ENCODE data around the gene NAV2. TPM values are rescaled to one million over a fixed set of nuclear protein-coding genes. Genes with fewer than 3 reads are reported as not detected.

NAV2 gene
- polyA plus RNA-seq, 3 donors from 2014 or later, result 0.66 TPM; not detected in 2

DNA sequence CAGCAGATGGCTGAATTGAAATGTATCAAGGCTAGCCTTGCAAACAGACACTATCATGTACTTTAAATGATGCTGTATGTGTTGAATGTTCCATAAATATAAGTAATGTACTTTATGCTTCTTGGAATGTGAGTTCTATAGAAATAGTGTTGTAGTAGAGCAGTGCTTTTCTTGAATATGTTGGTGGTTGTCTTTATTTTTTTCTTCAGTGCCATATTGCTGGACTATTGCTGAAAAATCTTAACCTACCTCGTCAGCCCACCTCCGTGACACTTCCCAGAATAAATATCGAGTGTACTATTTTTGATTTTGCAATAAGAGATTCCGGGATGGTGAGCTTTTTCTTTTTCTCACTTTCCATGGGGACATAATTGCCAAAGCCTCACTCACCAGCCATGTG lies 153.9 kb downstream of the NAV2 start:
- no peak for DNase-seq
- Mint-ChIP-seq H3K9me3 (peaks cover 0 to 4% (median 0%) of the 10 kb centered on the region in 6 donors), H3K4me1 (no peaks in the 10 kb centered on the region), H3K27ac (no peak overlapping the region), H3K4me3 (no peak overlapping the region), H3K27me3 (ENCODE audit: low read depth in 3 of 3) (peaks cover 0 to 7% (median 3%) of the 10 kb centered on the region in 3 donors), H3K36me3 (no peaks in the 10 kb centered on the region)

DNA sequence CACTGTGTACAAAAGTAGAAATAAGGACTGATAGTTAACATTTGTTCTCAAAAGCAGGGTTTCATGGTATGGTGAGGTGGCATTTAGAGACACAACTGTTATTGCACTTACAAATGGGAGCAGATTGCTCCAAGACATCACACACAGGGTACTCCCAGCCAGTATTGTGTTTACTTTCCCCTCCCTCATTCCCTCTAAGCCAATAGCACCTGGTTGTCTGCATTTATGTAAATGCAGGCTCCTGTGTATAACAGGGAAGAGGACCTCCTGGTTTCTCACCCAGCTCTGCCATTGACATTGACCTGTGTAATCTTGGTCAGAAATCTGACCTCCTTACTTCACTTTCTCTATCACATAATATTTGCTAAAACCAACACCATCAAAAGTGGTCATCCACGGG lies 154.4 kb downstream of the NAV2 start:
- Mint-ChIP-seq H3K4me3 (no peak overlapping the region), H3K9me3 (peaks cover 0 to 4% (median 0%) of the 10 kb centered on the region in 6 donors), H3K27ac (no peak overlapping the region), H3K36me3 (no peaks in the 10 kb centered on the region), H3K4me1 (no peaks in the 10 kb centered on the region), H3K27me3 (ENCODE audit: low read depth in 3 of 3) (peaks cover 0 to 7% (median 3%) of the 10 kb centered on the region in 3 donors)
- DNase-seq, result no peak

DNA sequence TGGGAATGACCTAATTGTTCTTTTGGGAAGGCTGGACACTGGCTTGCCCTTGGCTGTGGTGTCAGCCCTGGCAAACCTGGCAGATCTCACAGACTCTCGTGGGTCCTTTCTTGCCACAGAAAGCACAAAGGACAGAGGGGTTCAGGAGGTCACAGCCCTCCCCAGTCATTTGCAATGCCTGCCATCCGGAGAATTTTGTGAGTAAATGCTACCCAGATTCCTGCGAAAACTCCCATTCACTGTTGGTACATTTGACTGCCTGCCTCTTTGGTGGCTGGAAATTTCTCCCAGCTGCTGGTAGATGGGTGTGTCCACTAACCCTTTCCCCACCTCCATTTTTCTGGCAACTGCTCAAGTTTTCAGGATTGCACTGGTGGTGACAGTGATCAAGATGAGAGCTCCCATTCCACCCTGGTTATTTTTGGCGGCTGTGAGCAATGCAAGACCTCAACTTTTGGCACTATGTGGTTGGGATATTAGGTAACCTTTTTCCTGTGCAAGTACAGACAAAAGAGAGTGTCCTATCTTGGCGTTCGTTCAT lies 155.7 kb downstream of the NAV2 start:
- H3K27ac Mint-ChIP-seq, result no peak overlapping the region
- H3K4me3 Mint-ChIP-seq, result no peak overlapping the region
- H3K27me3 Mint-ChIP-seq (ENCODE audit: low read depth in 3 of 3), result peaks cover 0 to 5% (median 3%) of the 10 kb centered on the region in 3 donors
- H3K4me1 Mint-ChIP-seq, result no peaks in the 10 kb centered on the region
- DNase-seq, result no peak
- peaks cover 0 to 2% (median 0%) of the 10 kb centered on the region in 6 donors for H3K9me3 Mint-ChIP-seq
- no peaks in the 10 kb centered on the region for H3K36me3 Mint-ChIP-seq

DNA sequence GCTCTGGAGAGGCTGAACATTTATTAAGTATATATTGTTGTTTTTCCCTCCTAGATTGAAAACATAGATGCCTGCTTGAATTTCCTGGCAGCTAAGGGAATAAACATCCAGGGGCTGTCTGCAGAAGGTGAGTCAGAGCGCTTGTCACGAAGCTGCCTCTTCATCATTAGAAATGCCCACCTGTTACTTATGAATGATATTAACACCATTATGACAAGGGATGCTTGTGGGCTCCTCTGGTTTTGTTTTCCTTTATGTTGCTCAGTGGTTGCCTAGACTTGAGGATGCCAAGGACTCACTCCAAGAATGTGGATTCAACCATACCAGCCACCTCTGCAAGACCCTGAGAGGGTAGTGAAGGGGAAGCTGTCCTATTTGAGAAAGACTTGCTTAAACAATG lies 156.2 kb downstream of the NAV2 start:
- Mint-ChIP-seq H3K4me3 (no peak overlapping the region), H3K9me3 (peaks cover 0 to 2% (median 0%) of the 10 kb centered on the region in 6 donors), H3K36me3 (no peaks in the 10 kb centered on the region), H3K4me1 (no peaks in the 10 kb centered on the region), H3K27ac (no peak overlapping the region), H3K27me3 (ENCODE audit: low read depth in 3 of 3) (peaks cover 0 to 5% (median 3%) of the 10 kb centered on the region in 3 donors)
- DNase-seq, result no peak

DNA sequence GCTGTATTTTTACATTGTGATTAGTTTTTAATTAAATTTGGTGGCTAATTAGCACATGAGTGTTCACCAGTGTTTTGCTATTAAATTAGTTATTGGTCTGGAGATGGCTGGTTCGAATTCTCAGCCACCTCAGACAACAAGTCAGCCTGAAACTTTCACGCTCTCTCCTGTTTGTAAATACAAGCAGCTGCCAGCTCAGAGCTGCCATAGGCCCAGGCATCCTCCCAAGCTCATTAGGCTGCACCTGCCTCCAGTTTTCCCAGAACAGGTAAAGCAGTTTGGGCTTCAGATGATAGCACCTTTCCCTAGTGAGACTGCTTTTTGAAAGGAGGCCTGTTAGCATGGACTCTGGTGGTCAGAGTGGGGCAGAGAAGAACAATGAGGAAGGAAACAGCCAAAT lies 156.8 kb downstream of the NAV2 start:
- Mint-ChIP-seq H3K27ac (no peak overlapping the region), H3K4me3 (no peak overlapping the region), H3K27me3 (ENCODE audit: low read depth in 3 of 3) (peaks cover 0 to 5% (median 3%) of the 10 kb centered on the region in 3 donors), H3K36me3 (no peaks in the 10 kb centered on the region), H3K9me3 (peaks cover 0 to 2% (median 0%) of the 10 kb centered on the region in 6 donors), H3K4me1 (no peaks in the 10 kb centered on the region)
- DNase-seq, result no peak

DNA sequence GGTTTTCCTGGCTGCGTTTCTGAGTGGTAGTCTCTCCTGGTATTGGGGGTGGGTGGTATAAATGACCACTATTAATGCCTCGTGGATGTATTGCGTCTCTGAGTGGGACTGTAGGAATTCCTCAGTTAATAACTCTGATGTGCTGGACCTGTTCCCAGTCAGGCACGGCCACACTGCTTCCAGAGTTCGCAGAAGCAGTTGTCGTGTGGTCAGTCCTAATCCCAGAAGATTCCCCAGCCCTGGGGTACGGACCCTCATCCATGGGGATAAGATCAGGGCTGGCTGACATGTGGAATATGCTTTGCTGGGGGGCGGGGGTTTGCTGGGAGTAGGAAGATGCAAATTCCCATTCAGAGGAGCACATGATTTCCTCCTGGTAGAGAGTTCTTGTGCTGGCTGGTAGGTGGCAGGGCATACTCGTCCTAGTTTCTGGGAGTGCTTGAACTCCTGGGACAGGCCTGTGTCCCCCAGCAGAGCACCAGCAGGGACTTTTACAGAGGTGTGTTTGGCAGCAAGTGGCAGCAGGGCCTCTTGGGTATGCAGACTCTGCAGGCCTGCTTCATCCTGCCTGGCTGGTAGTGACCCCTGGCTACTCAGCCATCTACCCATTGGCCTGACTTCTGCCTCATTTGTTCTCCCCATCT lies 157.4 kb downstream of the NAV2 start:
- no peak for DNase-seq
- Mint-ChIP-seq H3K27ac (no peak overlapping the region), H3K4me3 (no peak overlapping the region), H3K4me1 (no peaks in the 10 kb centered on the region), H3K27me3 (ENCODE audit: low read depth in 3 of 3) (peaks cover 0 to 5% (median 3%) of the 10 kb centered on the region in 3 donors), H3K36me3 (no peaks in the 10 kb centered on the region), H3K9me3 (peaks cover 0 to 2% (median 0%) of the 10 kb centered on the region in 6 donors)

DNA sequence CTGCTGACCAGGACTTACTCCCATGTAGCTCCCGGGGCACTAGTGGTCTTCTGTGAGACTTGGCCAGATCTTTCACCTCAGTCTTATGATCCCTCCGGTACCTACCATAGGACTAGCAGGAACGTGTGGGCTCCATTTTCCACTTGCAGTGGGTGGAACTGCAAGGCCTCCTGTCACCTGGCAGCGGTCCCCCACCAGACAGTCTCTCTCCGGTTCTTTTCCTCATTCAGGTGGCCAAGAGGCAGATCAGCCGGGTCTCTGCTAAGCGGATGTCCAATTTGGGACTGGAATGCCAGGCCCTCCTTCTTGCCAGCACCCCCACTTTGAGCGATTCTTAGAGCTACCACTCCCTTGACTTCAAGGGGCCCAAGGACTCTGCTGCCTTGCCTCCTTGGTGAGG lies 158.9 kb downstream of the NAV2 start:
- H3K9me3 Mint-ChIP-seq, result no peaks in the 10 kb centered on the region
- no peaks in the 10 kb centered on the region for H3K36me3 Mint-ChIP-seq
- H3K4me3 Mint-ChIP-seq, result no peak overlapping the region
- H3K4me1 Mint-ChIP-seq, result no peaks in the 10 kb centered on the region
- peaks cover 0 to 7% (median 4%) of the 10 kb centered on the region in 3 donors for H3K27me3 Mint-ChIP-seq (ENCODE audit: low read depth in 3 of 3)
- no peak overlapping the region for H3K27ac Mint-ChIP-seq
- no peak for DNase-seq

DNA sequence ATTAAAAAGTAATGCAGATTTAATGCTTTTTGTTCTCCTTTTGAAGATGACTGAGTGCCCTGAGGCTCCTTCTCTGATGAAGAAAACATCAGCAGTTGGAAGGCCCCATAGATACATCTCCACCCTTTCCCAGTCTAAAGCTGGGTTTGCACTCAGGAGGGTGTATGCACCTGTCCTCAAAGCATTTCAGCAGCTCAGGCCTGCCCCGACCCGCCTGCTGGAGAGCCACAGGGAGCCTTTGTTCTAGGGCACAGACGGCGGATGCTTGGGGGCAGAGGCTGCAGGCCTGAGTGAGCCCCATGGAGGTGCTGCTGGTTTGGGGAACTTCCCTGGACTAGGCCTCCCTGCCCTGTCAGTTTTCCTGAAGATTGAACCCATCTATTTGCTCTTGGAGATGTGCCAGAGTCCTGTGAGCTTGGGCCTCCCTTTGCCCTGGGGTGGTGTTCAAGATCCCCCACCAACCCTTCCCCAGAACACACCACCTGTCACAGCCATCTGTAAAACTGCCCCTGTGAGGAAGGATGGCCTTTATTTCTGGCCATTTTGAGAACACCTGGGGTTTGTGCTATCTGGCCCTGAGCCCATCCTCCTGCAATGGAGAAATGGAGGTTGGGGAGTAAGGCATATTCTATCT lies 160.0 kb downstream of the NAV2 start:
- DNase-seq, result no peak
- H3K9me3 Mint-ChIP-seq, result no peaks in the 10 kb centered on the region
- H3K36me3 Mint-ChIP-seq, result no peaks in the 10 kb centered on the region
- no peaks in the 10 kb centered on the region for H3K4me1 Mint-ChIP-seq
- H3K27me3 Mint-ChIP-seq (ENCODE audit: low read depth in 3 of 3), result peaks cover 0 to 5% (median 4%) of the 10 kb centered on the region in 3 donors
- H3K4me3 Mint-ChIP-seq, result no peak overlapping the region
- no peak overlapping the region for H3K27ac Mint-ChIP-seq

DNA sequence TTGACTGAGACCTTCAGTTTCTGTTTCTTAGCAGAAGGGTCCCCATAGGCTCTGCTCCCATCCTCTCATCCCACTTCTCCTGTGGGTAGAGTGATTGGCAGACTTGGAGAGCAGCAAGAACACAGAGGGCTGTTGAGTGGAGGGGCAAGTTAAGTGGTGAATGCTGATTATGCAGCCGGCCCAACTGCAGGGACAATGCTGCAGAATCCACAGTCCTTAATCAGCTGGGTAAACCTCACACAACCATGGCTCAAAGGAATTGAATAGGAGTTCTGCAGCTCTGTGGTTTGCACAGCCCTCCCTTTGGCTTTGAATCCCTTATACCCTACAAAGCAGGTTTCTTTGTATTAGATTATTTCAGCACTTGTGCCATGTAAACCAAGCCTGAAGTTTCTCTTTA lies 161.1 kb downstream of the NAV2 start:
- H3K27me3 Mint-ChIP-seq (ENCODE audit: low read depth in 3 of 3), result peaks cover 0 to 4% (median 3%) of the 10 kb centered on the region in 3 donors
- no peaks in the 10 kb centered on the region for H3K9me3 Mint-ChIP-seq
- H3K36me3 Mint-ChIP-seq, result no peaks in the 10 kb centered on the region
- DNase-seq, result no peak
- no peak overlapping the region for H3K4me3 Mint-ChIP-seq
- H3K4me1 Mint-ChIP-seq, result no peaks in the 10 kb centered on the region
- H3K27ac Mint-ChIP-seq, result no peak overlapping the region

DNA sequence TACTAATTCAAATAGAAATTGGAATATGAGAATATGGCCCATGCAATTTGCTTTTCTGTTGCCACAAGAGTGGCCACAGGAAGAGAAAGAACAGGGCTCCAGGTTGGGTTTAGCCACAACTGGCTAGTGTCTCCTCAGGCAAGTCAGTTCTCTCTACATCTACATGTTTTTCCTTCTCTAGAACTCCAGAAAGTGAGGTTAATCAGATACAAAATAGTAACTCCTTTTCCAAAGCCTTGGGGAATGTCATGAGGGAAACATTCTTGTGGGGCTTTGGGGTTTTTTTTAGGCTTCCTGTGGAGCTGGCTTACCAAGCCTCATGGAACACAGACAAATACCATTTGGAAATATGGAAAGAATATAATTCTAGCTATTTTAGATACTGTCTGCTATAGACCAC lies 161.6 kb downstream of the NAV2 start:
- no peak for DNase-seq
- peaks cover 0 to 4% (median 3%) of the 10 kb centered on the region in 3 donors for H3K27me3 Mint-ChIP-seq (ENCODE audit: low read depth in 3 of 3)
- H3K27ac Mint-ChIP-seq, result no peak overlapping the region
- no peaks in the 10 kb centered on the region for H3K9me3 Mint-ChIP-seq
- no peaks in the 10 kb centered on the region for H3K36me3 Mint-ChIP-seq
- H3K4me3 Mint-ChIP-seq, result no peak overlapping the region
- H3K4me1 Mint-ChIP-seq, result no peaks in the 10 kb centered on the region

DNA sequence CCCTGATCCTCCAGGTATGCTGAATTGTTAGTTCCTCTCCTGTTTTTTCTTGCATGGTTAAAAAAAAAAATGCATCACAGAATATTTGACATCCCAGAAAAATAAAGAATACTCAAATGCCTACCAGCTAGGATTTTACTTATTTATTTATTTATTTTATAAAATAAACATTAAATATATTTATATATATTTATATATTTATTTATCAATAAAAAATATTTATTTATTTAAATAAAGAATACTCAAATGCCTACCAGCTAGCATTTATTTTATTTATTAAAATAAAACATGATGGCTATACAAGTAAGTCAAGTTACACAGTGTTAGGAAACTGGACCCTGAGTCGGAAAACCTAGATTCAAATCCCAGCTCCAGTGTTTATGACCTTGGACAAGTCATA lies 164.1 kb downstream of the NAV2 start:
- no peak overlapping the region for H3K27ac Mint-ChIP-seq

DNA sequence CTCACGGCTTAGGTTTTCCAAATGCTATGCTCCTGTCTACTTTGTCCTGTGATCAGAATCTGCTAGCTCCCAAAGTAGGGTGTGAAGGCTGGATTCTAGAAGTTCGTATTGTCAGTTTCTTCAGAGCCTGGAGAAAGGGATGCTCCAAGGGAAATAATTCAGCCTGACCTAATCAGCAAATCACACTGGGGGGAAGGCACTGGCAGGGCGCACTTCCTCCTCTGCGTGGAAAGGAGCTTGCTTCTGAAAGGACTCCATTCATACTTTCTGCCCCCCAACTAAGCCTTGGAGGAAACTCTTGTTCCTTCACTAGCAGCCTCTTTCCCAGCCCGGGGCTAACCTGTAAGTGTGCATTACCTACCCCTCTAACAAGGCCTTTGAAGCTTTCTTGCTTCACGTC lies 165.9 kb downstream of the NAV2 start:
- Mint-ChIP-seq H3K36me3 (no peaks in the 10 kb centered on the region), H3K27ac (no peak overlapping the region), H3K4me1 (no peaks in the 10 kb centered on the region), H3K4me3 (no peak overlapping the region), H3K9me3 (no peaks in the 10 kb centered on the region), H3K27me3 (ENCODE audit: low read depth in 3 of 3) (peaks cover 3 to 5% (median 4%) of the 10 kb centered on the region in 3 donors)
- no peak for DNase-seq

More for the DNA sequence above, 164.1 kb downstream of the NAV2 start:
- no peak for DNase-seq
- no peaks in the 10 kb centered on the region for H3K9me3 Mint-ChIP-seq
- peaks cover 3 to 5% (median 4%) of the 10 kb centered on the region in 3 donors for H3K27me3 Mint-ChIP-seq (ENCODE audit: low read depth in 3 of 3)
- H3K36me3 Mint-ChIP-seq, result no peaks in the 10 kb centered on the region
- H3K4me3 Mint-ChIP-seq, result no peak overlapping the region
- no peaks in the 10 kb centered on the region for H3K4me1 Mint-ChIP-seq

DNA sequence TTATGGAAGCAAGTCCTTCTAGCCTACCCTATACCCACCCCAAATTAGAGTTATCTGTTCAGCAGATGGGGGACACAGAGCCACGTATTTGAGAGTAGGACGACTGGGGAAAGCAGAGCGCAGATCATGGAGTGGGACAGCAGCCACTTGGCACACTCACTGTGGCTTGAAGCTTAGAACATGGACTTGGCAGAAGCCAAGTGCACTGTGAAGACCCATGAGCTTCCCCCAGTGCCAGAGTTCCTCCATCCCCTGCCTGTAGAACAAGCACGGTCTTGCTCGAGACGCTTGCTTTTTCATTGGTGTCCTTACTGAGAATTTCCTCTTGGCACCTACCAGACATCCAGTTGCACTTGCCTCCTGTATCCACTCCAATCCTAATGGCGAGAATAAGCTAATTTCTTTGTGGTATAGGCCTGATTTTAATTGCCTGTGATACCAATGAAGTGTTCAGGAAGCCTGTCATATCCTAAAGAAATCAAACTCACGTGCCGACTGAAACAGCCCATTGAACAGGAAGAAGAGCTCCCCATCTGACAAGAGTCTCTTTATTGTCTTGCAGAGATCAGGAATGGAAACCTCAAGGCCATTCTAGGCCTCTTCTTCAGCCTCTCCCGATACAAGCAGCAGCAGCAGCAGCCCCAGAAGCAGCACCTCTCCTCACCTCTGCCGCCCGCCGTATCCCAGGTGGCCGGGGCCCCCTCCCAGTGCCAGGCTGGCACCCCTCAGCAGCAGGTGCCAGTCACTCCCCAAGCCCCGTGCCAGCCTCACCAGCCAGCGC lies 166.9 kb downstream of the NAV2 start:
- no peaks in the 10 kb centered on the region for H3K9me3 Mint-ChIP-seq
- no peak overlapping the region for H3K4me3 Mint-ChIP-seq
- no peak overlapping the region for H3K27ac Mint-ChIP-seq

DNA sequence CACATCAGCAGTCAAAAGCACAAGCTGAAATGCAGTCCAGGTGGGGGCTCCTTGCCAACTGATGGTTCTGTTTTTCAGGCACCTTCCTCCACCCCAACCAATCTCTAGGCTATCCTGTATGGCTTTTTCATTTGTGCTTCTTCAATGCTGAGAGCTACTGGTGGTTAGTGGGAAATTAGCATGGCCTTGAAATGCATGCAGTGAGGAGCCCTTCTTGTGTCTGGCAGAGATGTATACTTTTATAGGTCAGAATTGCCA lies 167.4 kb downstream of the NAV2 start:
- DNase-seq, result no peak
- H3K9me3 Mint-ChIP-seq, result no peaks in the 10 kb centered on the region

More for the DNA sequence above, 166.9 kb downstream of the NAV2 start:
- H3K36me3 Mint-ChIP-seq, result no peaks in the 10 kb centered on the region
- peaks cover 3 to 5% (median 4%) of the 10 kb centered on the region in 3 donors for H3K27me3 Mint-ChIP-seq (ENCODE audit: low read depth in 3 of 3)
- H3K4me1 Mint-ChIP-seq, result no peaks in the 10 kb centered on the region
- DNase-seq, result no peak

More for the DNA sequence above, 167.4 kb downstream of the NAV2 start:
- H3K27me3 Mint-ChIP-seq (ENCODE audit: low read depth in 3 of 3), result peaks cover 3 to 6% (median 4%) of the 10 kb centered on the region in 3 donors
- H3K4me1 Mint-ChIP-seq, result no peaks in the 10 kb centered on the region
- no peak overlapping the region for H3K4me3 Mint-ChIP-seq
- H3K36me3 Mint-ChIP-seq, result no peaks in the 10 kb centered on the region
- H3K27ac Mint-ChIP-seq, result no peak overlapping the region
